ENCODE results near the gene MUSTN1.

Gene MUSTN1

GRCh38 chr3:52851348-52851747, 16.5 kb upstream of the MUSTN1 start:
- DNase-seq, result no peak

GRCh38 chr3:52849656-52850055, 14.8 kb upstream of the MUSTN1 start:
- DNase-seq, result no peak

- no peak for DNase-seq
Measured at GRCh38 chr3:52848617-52849016, 13.8 kb upstream of the MUSTN1 start.

- no peak for DNase-seq
Measured at GRCh38 chr3:52847726-52848125, 12.9 kb upstream of the MUSTN1 start.

- no peak for DNase-seq
Measured at GRCh38 chr3:52847241-52847640, 12.4 kb upstream of the MUSTN1 start.

- no peak for DNase-seq
Measured at GRCh38 chr3:52846432-52846965, 11.7 kb upstream of the MUSTN1 start.

GRCh38 chr3:52845691-52846431, 11.0 kb upstream of the MUSTN1 start:
- no peak for DNase-seq

- DNase-seq, result no peak
Measured at GRCh38 chr3:52845157-52845556, 10.3 kb upstream of the MUSTN1 start.

GRCh38 chr3:52844290-52844975, 9.6 kb upstream of the MUSTN1 start:
- no peak for DNase-seq

- DNase-seq, result no peak
Measured at GRCh38 chr3:52843881-52844280, 9.1 kb upstream of the MUSTN1 start.

- no peak for DNase-seq
Measured at GRCh38 chr3:52843108-52843865, 8.5 kb upstream of the MUSTN1 start.

GRCh38 chr3:52842424-52842823, 7.6 kb upstream of the MUSTN1 start:
- no peak for DNase-seq

- no peak for DNase-seq
Measured at GRCh38 chr3:52841981-52842340, 7.1 kb upstream of the MUSTN1 start.

- no peak for DNase-seq
Measured at GRCh38 chr3:52841211-52841980, 6.6 kb upstream of the MUSTN1 start.

GRCh38 chr3:52839892-52840545, 5.2 kb upstream of the MUSTN1 start:
- DNase-seq, result no peak

GRCh38 chr3:52839268-52839575, 4.4 kb upstream of the MUSTN1 start:
- no peak for DNase-seq

GRCh38 chr3:52838561-52839267, 3.9 kb upstream of the MUSTN1 start:
- peak; percentile 60 for DNase-seq

- no peak for DNase-seq
Measured at GRCh38 chr3:52836986-52837385, 2.2 kb upstream of the MUSTN1 start.

- no peak for DNase-seq
Measured at GRCh38 chr3:52836471-52836845, 1.6 kb upstream of the MUSTN1 start.

GRCh38 chr3:52835766-52836470, 1.1 kb upstream of the MUSTN1 start:
- DNase-seq, result no peak

GRCh38 chr3:52833202-52833601, 1.6 kb downstream of the MUSTN1 start:
- DNase-seq, result no peak

Data from activated CD8-positive, alpha-beta memory T cell treated with anti-CD3 and anti-CD28 coated beads for 24 hours (primary cell).